IPS-20b (cell line): Measurements from ENCODE around the gene SMYD3.

Experiments used
- H3K27ac ChIP-seq: one replicate; pipeline ENCODE4 v1.5.1; 2013; ENCODE audit warnings: low read length
- H3K27me3 ChIP-seq: 2 replicates; pipeline ENCODE4 v1.6.1; 2013; ENCODE audit warnings: mild to moderate bottlenecking, low read length, inconsistent platforms; ENCODE audit not compliant: insufficient read depth
- H3K36me3 ChIP-seq: 2 replicates; pipeline ENCODE4 v1.6.1; 2013; ENCODE audit warnings: low read depth, mild to moderate bottlenecking, inconsistent platforms, low read length, moderate library complexity; ENCODE audit not compliant: insufficient read depth
- H3K4me1 ChIP-seq: 2 replicates; pipeline ENCODE4 v1.6.1; 2013; ENCODE audit warnings: mild to moderate bottlenecking, control low read depth, inconsistent platforms, low read length, moderate library complexity; ENCODE audit not compliant: insufficient read depth
- H3K4me3 ChIP-seq: 2 replicates; pipeline ENCODE4 v1.5.1; 2013; ENCODE audit warnings: mild to moderate bottlenecking, low read length, inconsistent platforms
- H3K9ac ChIP-seq: 2 replicates; pipeline ENCODE4 v1.6.1; 2013; ENCODE audit warnings: low read depth, mild to moderate bottlenecking, inconsistent platforms, low read length, moderate library complexity
- H3K9me3 ChIP-seq: 2 replicates; pipeline ENCODE4 v1.6.1; 2013; ENCODE audit warnings: mild to moderate bottlenecking, low read depth, low read length, inconsistent platforms; ENCODE audit not compliant: insufficient read depth

Gene SMYD3

DNA sequence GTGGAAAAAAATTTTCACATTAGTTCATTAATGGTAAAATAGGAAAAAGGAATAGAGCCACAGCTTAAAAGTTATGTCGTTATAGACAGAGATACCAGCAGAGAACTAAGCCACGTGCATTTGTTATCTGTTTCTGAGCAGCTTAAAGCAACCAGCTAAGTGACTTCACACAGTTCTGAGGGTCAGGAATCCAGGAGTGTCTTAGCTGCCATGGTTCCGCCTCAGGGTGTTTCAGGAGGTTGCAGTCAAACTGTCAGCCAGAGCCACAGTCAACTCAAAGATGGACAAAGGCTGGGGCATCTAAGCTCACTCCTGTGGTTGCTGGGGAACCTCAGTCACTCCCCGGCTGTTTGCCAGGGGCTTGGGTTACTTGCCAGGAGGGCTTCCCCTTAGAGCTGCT, 515.8 kb downstream of the SMYD3 start:
- no peak overlapping the region for H3K27ac ChIP-seq
- H3K9ac ChIP-seq: no peak overlapping the region
- H3K27me3 ChIP-seq: no peaks in the 10 kb centered on the region
- no peak overlapping the region for H3K4me3 ChIP-seq
- H3K36me3 ChIP-seq: no peaks in the 10 kb centered on the region
- peaks cover 6% of the 10 kb centered on the region; the same call in 1 of the 2 replicates for H3K4me1 ChIP-seq
- H3K9me3 ChIP-seq: no peaks in the 10 kb centered on the region

- H3K9ac ChIP-seq: no peak overlapping the region
- no peaks in the 10 kb centered on the region for H3K27me3 ChIP-seq
- H3K27ac ChIP-seq: no peak overlapping the region
- 0 out of 2 replicates have a peak, but pooled peaks cover 5% of the 10 kb centered on the region for H3K4me1 ChIP-seq
- H3K36me3 ChIP-seq: no peaks in the 10 kb centered on the region
- H3K9me3 ChIP-seq: no peaks in the 10 kb centered on the region
- H3K4me3 ChIP-seq: no peak overlapping the region
These were observed 516.6 kb downstream of the SMYD3 start for GRCh38 chr1:245990315-245991022.

- Histone ChIP-seq H3K27ac (no peak overlapping the region), H3K9me3 (no peaks in the 10 kb centered on the region), H3K27me3 (no peaks in the 10 kb centered on the region), H3K4me3 (no peak overlapping the region), H3K9ac (no peak overlapping the region), H3K4me1 (0 out of 2 replicates have a peak, but pooled peaks cover 5% of the 10 kb centered on the region), H3K36me3 (no peaks in the 10 kb centered on the region)
These were observed 518.5 kb downstream of the SMYD3 start for GRCh38 chr1:245988393-245989078.

DNA sequence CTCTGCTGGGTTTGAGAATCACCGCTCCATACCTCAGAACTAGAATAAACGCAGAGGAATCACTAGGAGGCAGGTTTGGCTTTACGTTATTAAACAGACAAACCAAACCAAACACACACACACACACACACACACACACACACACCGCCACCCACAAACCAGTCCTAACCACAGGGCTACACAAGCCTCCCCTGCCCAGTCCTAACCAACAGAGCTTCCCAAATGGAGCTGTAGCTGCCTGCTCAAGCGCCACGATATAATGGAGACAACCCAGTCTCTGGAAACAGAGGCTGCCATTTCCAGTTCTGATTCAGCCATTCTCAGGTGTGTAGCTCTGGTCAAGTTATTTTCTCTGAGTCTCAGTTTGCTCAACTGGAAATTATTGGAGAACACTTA, 519.1 kb downstream of the SMYD3 start:
- no peaks in the 10 kb centered on the region for H3K36me3 ChIP-seq
- H3K4me3 ChIP-seq: no peak overlapping the region
- no peak overlapping the region for H3K9ac ChIP-seq
- 0 out of 2 replicates have a peak, but pooled peaks cover 5% of the 10 kb centered on the region for H3K4me1 ChIP-seq
- H3K27ac ChIP-seq: no peak overlapping the region
- H3K27me3 ChIP-seq: no peaks in the 10 kb centered on the region
- no peaks in the 10 kb centered on the region for H3K9me3 ChIP-seq

GRCh38 chr1:245987577-245987976, 519.5 kb downstream of the SMYD3 start:
- Histone ChIP-seq H3K27me3 (no peaks in the 10 kb centered on the region), H3K9ac (no peak overlapping the region), H3K4me3 (no peak overlapping the region), H3K9me3 (no peaks in the 10 kb centered on the region), H3K36me3 (no peaks in the 10 kb centered on the region), H3K27ac (no peak overlapping the region), H3K4me1 (0 out of 2 replicates have a peak, but pooled peaks cover 5% of the 10 kb centered on the region)

GRCh38 chr1:245987219-245987545, 519.9 kb downstream of the SMYD3 start:
- Histone ChIP-seq H3K27me3 (no peaks in the 10 kb centered on the region), H3K4me3 (no peak overlapping the region), H3K4me1 (0 out of 2 replicates have a peak, but pooled peaks cover 5% of the 10 kb centered on the region), H3K36me3 (no peaks in the 10 kb centered on the region), H3K9ac (no peak overlapping the region), H3K27ac (no peak overlapping the region), H3K9me3 (no peaks in the 10 kb centered on the region)

DNA sequence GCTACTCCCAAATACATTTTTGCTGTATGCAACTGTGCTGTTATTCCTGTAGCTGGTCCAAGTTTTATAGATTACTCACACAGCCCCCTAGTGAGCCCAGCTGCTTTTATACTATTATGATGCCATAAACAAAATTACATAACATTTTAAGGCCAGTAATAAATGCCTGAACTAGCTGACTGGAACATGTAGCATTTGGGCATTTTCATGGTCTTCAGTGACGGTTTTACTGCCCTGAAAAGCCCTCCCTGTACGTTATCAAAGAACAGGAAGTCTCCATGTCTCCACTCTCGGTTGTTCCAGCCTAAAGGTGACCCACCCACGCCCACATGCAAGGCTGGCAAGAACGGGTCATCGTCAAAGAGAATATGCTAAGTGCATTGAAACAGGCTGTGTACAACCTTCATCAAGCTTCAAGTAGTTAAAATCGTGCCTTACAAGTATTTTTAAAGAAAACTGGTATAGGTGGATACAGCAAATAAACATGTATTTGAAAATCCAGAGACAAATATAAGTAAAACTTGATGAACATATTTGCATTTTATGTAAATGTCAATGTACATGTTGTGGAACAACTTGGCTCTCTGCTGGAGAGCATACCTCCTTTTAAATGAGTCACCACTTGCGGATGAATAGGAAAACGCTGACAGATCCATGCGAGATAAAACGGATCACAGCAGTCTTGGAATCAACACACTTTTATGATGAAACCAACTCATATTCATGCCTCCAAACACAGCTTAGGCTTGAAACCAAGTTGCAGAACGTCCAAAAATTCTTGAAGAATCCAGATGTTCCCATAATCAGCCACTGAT, 520.5 kb downstream of the SMYD3 start:
- no peaks in the 10 kb centered on the region for H3K36me3 ChIP-seq
- H3K4me3 ChIP-seq: no peak overlapping the region
- H3K9ac ChIP-seq: no peak overlapping the region
- H3K4me1 ChIP-seq: 0 out of 2 replicates have a peak, but pooled peaks cover 5% of the 10 kb centered on the region
- H3K27me3 ChIP-seq: no peaks in the 10 kb centered on the region
- no peaks in the 10 kb centered on the region for H3K9me3 ChIP-seq
- no peak overlapping the region for H3K27ac ChIP-seq

DNA sequence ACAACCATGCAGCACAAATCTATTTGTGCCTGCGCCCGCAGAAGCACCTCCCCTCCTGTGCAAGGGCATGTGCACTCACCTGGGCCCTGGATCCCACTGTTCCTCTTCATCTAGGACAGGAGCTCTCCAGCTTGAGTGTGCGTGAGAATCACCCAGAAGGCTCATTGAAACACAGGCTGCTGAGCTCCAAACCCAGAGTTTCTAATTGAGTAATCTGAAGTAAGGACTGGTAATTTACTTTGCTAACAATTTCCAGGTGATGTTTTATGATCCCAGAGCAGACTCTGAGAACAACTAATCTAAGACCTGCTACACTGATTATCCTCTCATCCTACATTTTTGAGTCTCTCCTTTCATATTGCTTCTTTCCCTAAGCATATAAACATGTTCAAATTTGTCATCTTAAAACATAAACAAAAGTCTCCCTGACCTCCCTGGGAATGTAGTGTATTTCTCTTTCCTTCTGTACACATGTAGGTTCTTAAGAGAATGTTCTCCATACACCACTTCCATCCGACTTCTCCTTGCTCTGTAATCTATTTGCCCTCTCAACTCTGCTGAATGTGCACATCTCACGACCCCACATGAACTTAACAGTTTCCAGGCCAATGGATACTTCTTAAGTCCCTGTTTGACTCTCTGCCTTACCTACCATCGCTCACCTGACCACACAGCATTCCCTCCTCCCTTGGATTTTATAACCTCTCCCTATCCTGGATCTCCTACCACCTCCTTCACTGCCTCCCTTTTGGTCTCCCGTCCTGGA, 522.5 kb downstream of the SMYD3 start:
- no peak overlapping the region for H3K27ac ChIP-seq
- no peak overlapping the region for H3K9ac ChIP-seq
- H3K9me3 ChIP-seq: no peaks in the 10 kb centered on the region

DNA sequence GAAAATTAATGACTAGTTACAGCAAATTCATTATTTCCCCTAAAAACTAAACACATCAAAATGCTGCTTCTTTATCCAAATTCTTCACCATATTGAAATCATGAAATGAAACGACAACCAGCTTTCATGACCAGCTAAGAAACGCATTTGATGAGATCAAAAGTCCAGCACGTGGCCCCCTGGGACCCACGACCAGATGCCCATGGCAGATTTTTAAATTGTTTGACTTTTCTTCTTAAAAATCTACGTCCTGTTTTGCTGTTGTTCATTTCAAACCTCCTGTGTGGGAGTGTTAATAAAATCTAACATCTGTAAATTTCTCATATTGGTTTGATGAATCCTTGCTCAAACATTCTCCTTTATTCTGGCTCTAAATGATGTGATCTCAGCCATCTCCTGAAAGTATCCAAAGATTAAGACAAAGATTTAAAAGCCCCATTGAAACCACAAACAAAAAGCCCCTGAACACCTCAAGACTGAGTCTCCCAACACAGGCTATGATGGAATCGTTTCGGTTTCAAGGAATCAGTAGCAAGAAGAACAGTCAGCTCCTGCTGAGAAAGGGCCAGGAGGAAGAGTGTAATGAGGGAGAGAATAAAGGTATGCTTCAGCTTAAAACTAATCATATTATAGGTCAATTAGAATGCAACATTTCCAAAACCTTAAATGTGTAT, 523.6 kb downstream of the SMYD3 start:
- H3K4me3 ChIP-seq: no peak overlapping the region
- no peaks in the 10 kb centered on the region for H3K36me3 ChIP-seq
- no peaks in the 10 kb centered on the region for H3K27me3 ChIP-seq
- H3K9ac ChIP-seq: no peak overlapping the region
- 0 out of 2 replicates have a peak, but pooled peaks cover 5% of the 10 kb centered on the region for H3K4me1 ChIP-seq
- H3K9me3 ChIP-seq: no peaks in the 10 kb centered on the region
- H3K27ac ChIP-seq: no peak overlapping the region

More for the DNA sequence above, 522.5 kb downstream of the SMYD3 start:
- Histone ChIP-seq H3K36me3 (no peaks in the 10 kb centered on the region), H3K4me3 (no peak overlapping the region), H3K4me1 (0 out of 2 replicates have a peak, but pooled peaks cover 5% of the 10 kb centered on the region), H3K27me3 (no peaks in the 10 kb centered on the region)

DNA sequence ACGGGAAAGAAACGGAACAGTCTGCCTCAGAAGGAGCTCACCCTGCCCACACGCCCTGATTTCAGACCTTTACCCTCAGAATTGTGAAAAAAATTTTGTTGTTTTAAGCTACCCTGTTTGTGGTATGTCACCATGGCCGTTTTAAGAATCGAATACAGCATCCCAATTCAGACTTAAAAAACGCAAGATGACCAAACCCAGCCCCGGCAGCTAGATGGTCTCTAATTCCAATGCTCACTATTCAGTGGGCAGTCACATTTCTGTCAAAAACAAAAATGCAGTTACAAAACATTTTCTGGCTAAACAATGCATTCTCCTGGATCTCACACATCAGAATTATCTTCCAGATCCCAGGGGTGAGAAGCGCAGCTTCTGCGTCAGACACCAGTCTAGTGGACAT, 527.5 kb downstream of the SMYD3 start:
- Histone ChIP-seq H3K9ac (no peak overlapping the region), H3K4me1 (no peaks in the 10 kb centered on the region), H3K36me3 (no peaks in the 10 kb centered on the region), H3K4me3 (no peak overlapping the region), H3K27ac (no peak overlapping the region), H3K9me3 (no peaks in the 10 kb centered on the region), H3K27me3 (no peaks in the 10 kb centered on the region)

- no peak overlapping the region for H3K9ac ChIP-seq
- no peaks in the 10 kb centered on the region for H3K9me3 ChIP-seq
- H3K4me3 ChIP-seq: no peak overlapping the region
- no peaks in the 10 kb centered on the region for H3K4me1 ChIP-seq
- no peak overlapping the region for H3K27ac ChIP-seq
- no peaks in the 10 kb centered on the region for H3K36me3 ChIP-seq
- no peaks in the 10 kb centered on the region for H3K27me3 ChIP-seq
These were observed 528.2 kb downstream of the SMYD3 start for GRCh38 chr1:245978915-245979314.
